GM18907 (cell line): ENCODE data around the gene SERP2.

ENCODE experiments used
- ATAC-seq: cut with Tn5 transposase; IDR thresholded peaks from one replicate; pipeline ENCODE4 v1.9.1; 2021; ENCODE audit warnings: mild to moderate bottlenecking, moderate library complexity; ENCODE audit not compliant: unreplicated experiment

SERP2 gene

GRCh38 chr13:44355621-44356020 lies 18.0 kb upstream of the SERP2 start:
- no peak for ATAC-seq

GRCh38 chr13:44359983-44360375 lies 13.6 kb upstream of the SERP2 start:
- ATAC-seq = no peak

- ATAC-seq = no peak
Observed at GRCh38 chr13:44362394-44363040, 11.1 kb upstream of the SERP2 start.

- ATAC-seq = no peak
Observed at GRCh38 chr13:44363631-44364344, 9.8 kb upstream of the SERP2 start.

GRCh38 chr13:44364345-44365000 lies 9.2 kb upstream of the SERP2 start:
- no peak for ATAC-seq

GRCh38 chr13:44365008-44365407 lies 8.6 kb upstream of the SERP2 start:
- ATAC-seq = no peak

- no peak for ATAC-seq
Observed at GRCh38 chr13:44365899-44366298, 7.7 kb upstream of the SERP2 start.

- ATAC-seq = no peak
Observed at GRCh38 chr13:44368062-44368591, 5.5 kb upstream of the SERP2 start.

- no peak for ATAC-seq
Observed at GRCh38 chr13:44368599-44369368, 4.8 kb upstream of the SERP2 start.

GRCh38 chr13:44371421-44371820 lies 2.2 kb upstream of the SERP2 start:
- ATAC-seq = no peak

- ATAC-seq = no peak
Observed at GRCh38 chr13:44373247-44373600, 400 bp upstream of the SERP2 start.

- ATAC-seq = no peak
Observed at GRCh38 chr13:44374348-44374712, 706 bp downstream of the SERP2 start.

GRCh38 chr13:44378277-44378676 lies 4.7 kb downstream of the SERP2 start:
- no peak for ATAC-seq

GRCh38 chr13:44379885-44380284 lies 6.3 kb downstream of the SERP2 start:
- ATAC-seq = no peak

GRCh38 chr13:44380404-44381165 lies 7.0 kb downstream of the SERP2 start:
- no peak for ATAC-seq

GRCh38 chr13:44382635-44383145 lies 9.1 kb downstream of the SERP2 start:
- ATAC-seq = no peak

- no peak for ATAC-seq
Observed at GRCh38 chr13:44383945-44384344, 10.3 kb downstream of the SERP2 start.

- no peak for ATAC-seq
Observed at GRCh38 chr13:44384778-44385177, 11.2 kb downstream of the SERP2 start.

- ATAC-seq = no peak
Observed at GRCh38 chr13:44385401-44385800, 11.8 kb downstream of the SERP2 start.

- no peak for ATAC-seq
Observed at GRCh38 chr13:44385847-44386246, 12.2 kb downstream of the SERP2 start.
